Breast epithelium (tissue), 3 donors: Measurements from ENCODE around the gene DOP1B.

ENCODE experiments used
- POLR2AphosphoS5 ChIP-seq, 3 donors: sonication (generic); formaldehyde crosslinking; IDR thresholded peaks; one replicate each; pipeline ENCODE4 v1.6.1; 2017; ENCODE audit warnings: antibody characterized with exemption in 3 of 3
- TF ChIP-seq, protein P1 (sequence below), 3 donors: fragments of 450-650 bp; IDR thresholded peaks; one replicate each; pipeline ENCODE4 v1.5.1; 2016 to 2017; ENCODE audit warnings: antibody characterized with exemption in 3 of 3, mild to moderate bottlenecking in 3 of 3, moderate library complexity in 3 of 3

DNA sequence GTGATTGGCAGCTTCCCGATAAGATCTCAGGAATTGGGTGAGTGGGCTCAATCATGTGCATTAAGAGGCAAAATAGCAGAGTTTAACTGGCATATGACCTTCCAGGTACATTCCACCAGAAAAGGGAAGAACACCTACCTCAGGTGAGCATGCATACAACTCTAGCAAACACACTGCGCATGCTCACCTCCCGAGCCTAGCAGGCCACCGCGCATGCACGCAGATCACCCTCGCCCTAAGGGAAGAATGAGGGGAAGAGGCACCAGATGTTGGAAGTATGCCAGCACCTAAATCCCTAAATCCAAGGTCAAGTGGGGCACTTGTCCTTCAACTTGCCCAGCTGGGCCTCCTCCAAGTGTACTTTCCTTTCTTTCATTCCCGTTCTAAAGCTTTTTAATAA, 45.4 kb upstream of the DOP1B start:
- no peak for TF ChIP-seq POLR2AphosphoS5 (IDR thresholded peaks at IDR 0.05)
- TF ChIP-seq, protein P1, sequence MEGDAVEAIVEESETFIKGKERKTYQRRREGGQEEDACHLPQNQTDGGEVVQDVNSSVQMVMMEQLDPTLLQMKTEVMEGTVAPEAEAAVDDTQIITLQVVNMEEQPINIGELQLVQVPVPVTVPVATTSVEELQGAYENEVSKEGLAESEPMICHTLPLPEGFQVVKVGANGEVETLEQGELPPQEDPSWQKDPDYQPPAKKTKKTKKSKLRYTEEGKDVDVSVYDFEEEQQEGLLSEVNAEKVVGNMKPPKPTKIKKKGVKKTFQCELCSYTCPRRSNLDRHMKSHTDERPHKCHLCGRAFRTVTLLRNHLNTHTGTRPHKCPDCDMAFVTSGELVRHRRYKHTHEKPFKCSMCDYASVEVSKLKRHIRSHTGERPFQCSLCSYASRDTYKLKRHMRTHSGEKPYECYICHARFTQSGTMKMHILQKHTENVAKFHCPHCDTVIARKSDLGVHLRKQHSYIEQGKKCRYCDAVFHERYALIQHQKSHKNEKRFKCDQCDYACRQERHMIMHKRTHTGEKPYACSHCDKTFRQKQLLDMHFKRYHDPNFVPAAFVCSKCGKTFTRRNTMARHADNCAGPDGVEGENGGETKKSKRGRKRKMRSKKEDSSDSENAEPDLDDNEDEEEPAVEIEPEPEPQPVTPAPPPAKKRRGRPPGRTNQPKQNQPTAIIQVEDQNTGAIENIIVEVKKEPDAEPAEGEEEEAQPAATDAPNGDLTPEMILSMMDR (IDR thresholded peaks at IDR 0.05), result no peak
